Osteocyte (in vitro differentiated cells): ENCODE results near the gene WDR20. TPM values are rescaled to one million over a fixed set of nuclear protein-coding genes. Genes with fewer than 3 reads are reported as not detected.
"Not testable (repeated sequence)": the region's sequence is repeated elsewhere in the genome, so short reads cannot be mapped to it uniquely, and the experiment has no call there.

ENCODE experiments used
- DNase-seq: peaks from one replicate; pipeline ENCODE4 v3.0.0; 2021; ENCODE audit warnings: mixed read lengths; ENCODE audit not compliant: unreplicated experiment; ENCODE audit errors: extremely low spot score
- H3K27ac Mint-ChIP-seq: one replicate; pipeline ENCODE4 v1.8.0; 2021; ENCODE audit warnings: mild to moderate bottlenecking, mixed read lengths; ENCODE audit not compliant: unreplicated experiment
- H3K27me3 Mint-ChIP-seq: one replicate; pipeline ENCODE4 v1.8.0; 2021; ENCODE audit warnings: mixed read lengths; ENCODE audit not compliant: unreplicated experiment
- H3K36me3 Mint-ChIP-seq: one replicate; pipeline ENCODE4 v1.8.0; 2021; ENCODE audit warnings: mixed read lengths; ENCODE audit not compliant: unreplicated experiment
- H3K4me1 Mint-ChIP-seq: one replicate; pipeline ENCODE4 v1.8.0; 2021; ENCODE audit warnings: mixed read lengths; ENCODE audit not compliant: unreplicated experiment
- H3K4me3 Mint-ChIP-seq: one replicate; pipeline ENCODE4 v1.8.0; 2021; ENCODE audit warnings: mild to moderate bottlenecking, moderate library complexity, mixed read lengths; ENCODE audit not compliant: unreplicated experiment
- H3K9me3 Mint-ChIP-seq: one replicate; pipeline ENCODE4 v1.8.0; 2021; ENCODE audit warnings: mixed read lengths; ENCODE audit not compliant: unreplicated experiment
- CTCF ChIP-seq: fragments of 200-600 bp; sonication (generic); IDR thresholded peaks from 2 replicates; pipeline ENCODE4 v1.5.0; 2021; ENCODE audit warnings: antibody characterized with exemption, mild to moderate bottlenecking, moderate library complexity
- total RNA-seq: library from RNA; stranded (reverse); gene quantifications from 2 replicates; pipeline ENCODE4 v1.2.1, GENCODE V29; 2021

The WDR20 gene
- total RNA-seq, 1 donor from 2014 or later, result 27.4 TPM

GRCh38 chr14:102126807-102127455 is 12.8 kb upstream of the WDR20 start:
- H3K36me3 Mint-ChIP-seq, result peaks cover 7% of the 10 kb centered on the region
- no peak overlapping the region for H3K4me3 Mint-ChIP-seq
- no peaks in the 10 kb centered on the region for H3K9me3 Mint-ChIP-seq
- DNase-seq, result no peak
- H3K27ac Mint-ChIP-seq, result no peak overlapping the region
- TF ChIP-seq CTCF, result no peak
- peaks cover 4% of the 10 kb centered on the region for H3K4me1 Mint-ChIP-seq
- H3K27me3 Mint-ChIP-seq, result no peaks in the 10 kb centered on the region

GRCh38 chr14:102131741-102132140 is 8.0 kb upstream of the WDR20 start:
- DNase-seq, result no peak
- Mint-ChIP-seq H3K36me3 (peaks cover 12% of the 10 kb centered on the region), H3K27ac (no peak overlapping the region), H3K4me1 (no peaks in the 10 kb centered on the region), H3K27me3 (no peaks in the 10 kb centered on the region), H3K4me3 (no peak overlapping the region), H3K9me3 (no peaks in the 10 kb centered on the region)
- no peak for TF ChIP-seq CTCF

GRCh38 chr14:102134021-102134420 is 5.7 kb upstream of the WDR20 start:
- H3K27ac Mint-ChIP-seq, result not testable (repeated sequence)

GRCh38 chr14:102134719-102135118 is 5.0 kb upstream of the WDR20 start:
- not testable (repeated sequence) for H3K4me3 Mint-ChIP-seq, H3K27ac Mint-ChIP-seq, DNase-seq, H3K27me3 Mint-ChIP-seq, H3K9me3 Mint-ChIP-seq, H3K4me1 Mint-ChIP-seq
- H3K36me3 Mint-ChIP-seq, result peaks cover 12% of the 10 kb centered on the region

More at GRCh38 chr14:102134021-102134420, 5.7 kb upstream of the WDR20 start:
- not testable (repeated sequence) for DNase-seq, H3K4me3 Mint-ChIP-seq, H3K27me3 Mint-ChIP-seq, H3K9me3 Mint-ChIP-seq, H3K4me1 Mint-ChIP-seq
- H3K36me3 Mint-ChIP-seq, result peaks cover 12% of the 10 kb centered on the region

- H3K4me3 Mint-ChIP-seq, H3K36me3 Mint-ChIP-seq: not testable (repeated sequence)
Observed at GRCh38 chr14:102135456-102135855, 4.2 kb upstream of the WDR20 start.

GRCh38 chr14:102138535-102138934 is 1.2 kb upstream of the WDR20 start:
- DNase-seq, result no peak
- Mint-ChIP-seq H3K4me1 (peaks cover 18% of the 10 kb centered on the region), H3K9me3 (no peaks in the 10 kb centered on the region), H3K27ac (peak overlapping the region; percentile 12), H3K27me3 (no peaks in the 10 kb centered on the region), H3K4me3 (peak overlapping the region; percentile 95), H3K36me3 (peaks cover 5% of the 10 kb centered on the region)
- TF ChIP-seq CTCF, result no peak

More at GRCh38 chr14:102135456-102135855, 4.2 kb upstream of the WDR20 start:
- H3K4me1 Mint-ChIP-seq, DNase-seq, H3K9me3 Mint-ChIP-seq, H3K27ac Mint-ChIP-seq, H3K27me3 Mint-ChIP-seq: not testable (repeated sequence)
